IMR-90 (cell line): ENCODE data around the gene CCDC170. TPM values are rescaled to one million over a fixed set of nuclear protein-coding genes. Genes with fewer than 3 reads are reported as not detected.

Experiments
- ATAC-seq: fragments of 200-7000 bp; cut with Tn5 transposase; 2 replicates; pipeline ENCODE4 v1.9.1; 2020; ENCODE audit warnings: low read depth, mild to moderate bottlenecking, moderate library complexity
- BruUV-seq: library from RNA; stranded (reverse); fragments of 400-500 nt; replicated peaks from 2 replicates; lab custom pipeline; 2021; lab: Mats Ljungman, UMichigan
- CTCF ChIA-PET: fragments of 300-600 bp; formaldehyde crosslinking; extraction: SDS; loops from one replicate; lab custom pipeline; 2021; ENCODE audit warnings: antibody characterized with exemption; lab: Yijun Ruan, JAX
- POLR2A ChIA-PET: fragments of 300-600 bp; sonication (Branson Sonifier 250); formaldehyde crosslinking; loops from one replicate; lab custom pipeline; 2022; ENCODE audit warnings: antibody characterized with exemption; ENCODE audit not compliant: unreplicated experiment; lab: Charles Lee
- DNase-seq: peaks from one replicate; pipeline ENCODE4 v3.0.0; 2013
- H2AFZ ChIP-seq: replicated peaks from 2 replicates; pipeline ENCODE3; 2013; ENCODE audit warnings: low read length, mild to moderate bottlenecking; ENCODE audit not compliant: poor library complexity
- H2AK5ac ChIP-seq: 2 replicates; pipeline ENCODE4 v1.6.1; 2013; ENCODE audit warnings: low read depth, low read length, inconsistent platforms
- H2AK9ac ChIP-seq: replicated peaks from 2 replicates; pipeline ENCODE3; 2013; ENCODE audit warnings: mild to moderate bottlenecking, low read depth, low read length, moderate library complexity; ENCODE audit not compliant: poor library complexity
- H2BK120ac ChIP-seq: 2 replicates; pipeline ENCODE4 v1.6.1; 2013; ENCODE audit warnings: low read depth, low read length, inconsistent platforms
- H2BK15ac ChIP-seq: 3 replicates; pipeline ENCODE4 v1.6.1; 2013; ENCODE audit warnings: low read depth, low read length, inconsistent platforms
- H2BK20ac ChIP-seq: 2 replicates; pipeline ENCODE4 v1.6.1; 2013; ENCODE audit warnings: low read depth, mild to moderate bottlenecking, inconsistent platforms, low read length, moderate library complexity
- H2BK5ac ChIP-seq: 2 replicates; pipeline ENCODE4 v1.6.1; 2013; ENCODE audit warnings: mild to moderate bottlenecking, low read depth, low read length, inconsistent platforms; ENCODE audit not compliant: poor library complexity, severe bottlenecking
- H3K14ac ChIP-seq: replicated peaks from 2 replicates; pipeline ENCODE4 v1.6.1; 2013; ENCODE audit warnings: low read depth, low read length, inconsistent platforms
- H3K18ac ChIP-seq: 2 replicates; pipeline ENCODE4 v1.6.1; 2013; ENCODE audit warnings: low read depth, low read length, control low read depth
- H3K23ac ChIP-seq: 2 replicates; pipeline ENCODE4 v1.6.1; 2013; ENCODE audit warnings: low read depth, low read length, inconsistent platforms
- H3K27ac ChIP-seq: 2 replicates; pipeline ENCODE4 v1.5.1; 2013; ENCODE audit warnings: mild to moderate bottlenecking, control low read depth, low read length; ENCODE audit not compliant: insufficient read depth
- H3K27me3 ChIP-seq: 2 replicates; pipeline ENCODE4 v1.6.1; 2013; ENCODE audit warnings: low read length; ENCODE audit not compliant: control insufficient read depth, insufficient read depth
- H3K36me3 ChIP-seq: 2 replicates; pipeline ENCODE4 v1.6.1; 2013; ENCODE audit warnings: low read length, mixed read lengths; ENCODE audit not compliant: control insufficient read depth, insufficient read depth
- H3K4ac ChIP-seq: 2 replicates; pipeline ENCODE4 v1.6.1; 2013; ENCODE audit warnings: low read depth, low read length, inconsistent platforms
- H3K4me1 ChIP-seq: 2 replicates; pipeline ENCODE4 v1.6.1; 2013; ENCODE audit warnings: low read length, mixed read lengths; ENCODE audit not compliant: control insufficient read depth, insufficient read depth
- H3K4me2 ChIP-seq: 2 replicates; pipeline ENCODE4 v1.6.1; 2013; ENCODE audit warnings: low read depth, mild to moderate bottlenecking, control low read depth, low read length, moderate library complexity
- H3K4me3 ChIP-seq: 2 replicates; pipeline ENCODE4 v1.5.1; 2013; ENCODE audit warnings: low read depth, mild to moderate bottlenecking, control low read depth, low read length, moderate library complexity; ENCODE audit not compliant: insufficient read depth
- H3K56ac ChIP-seq: 2 replicates; pipeline ENCODE4 v1.6.1; 2013; ENCODE audit warnings: low read length, inconsistent platforms; ENCODE audit not compliant: insufficient read depth; ENCODE audit errors: extremely low read depth
- H3K79me1 ChIP-seq, 2 experiments: 2 replicates each; pipeline ENCODE4 v1.6.1; 2013; ENCODE audit warnings: low read length in 2 of 2, inconsistent platforms in 1 of 2, low read depth in 1 of 2
- H3K9ac ChIP-seq: 2 replicates; pipeline ENCODE4 v1.6.1; 2013; ENCODE audit warnings: low read depth, low read length, control low read depth
- H3K9me1 ChIP-seq: 2 replicates; pipeline ENCODE4 v1.6.1; 2013; ENCODE audit warnings: low read length, inconsistent platforms; ENCODE audit not compliant: insufficient read depth
- H3K9me3 ChIP-seq: 2 replicates; pipeline ENCODE4 v1.6.1; 2013; ENCODE audit warnings: low read length; ENCODE audit not compliant: control insufficient read depth, insufficient read depth
- H4K20me1 ChIP-seq: 2 replicates; pipeline ENCODE4 v1.6.1; 2013; ENCODE audit warnings: low read length, inconsistent platforms; ENCODE audit not compliant: insufficient read depth
- H4K5ac ChIP-seq: 2 replicates; pipeline ENCODE4 v1.6.1; 2013; ENCODE audit warnings: mild to moderate bottlenecking, low read depth, low read length, control low read depth
- H4K8ac ChIP-seq, 2 experiments: 2 replicates each; pipeline ENCODE4 v1.6.1; 2013; ENCODE audit warnings: low read depth in 2 of 2, low read length in 2 of 2, control low read depth in 1 of 2, inconsistent platforms in 1 of 2
- H4K91ac ChIP-seq: 2 replicates; pipeline ENCODE4 v1.6.1; 2013; ENCODE audit warnings: low read depth, low read length, inconsistent platforms; ENCODE audit not compliant: insufficient read depth
- BHLHE40 ChIP-seq: fragments of 150-350 bp; IDR thresholded peaks from 2 replicates; pipeline ENCODE4 v1.6.1; 2016; ENCODE audit warnings: mild to moderate bottlenecking, low read depth, low read length
- CHD1 ChIP-seq: IDR thresholded peaks from 2 replicates; pipeline ENCODE4 v1.6.1; 2012; ENCODE audit warnings: low read depth, low read length, improper control_type of control experiment
- FOS ChIP-seq: fragments of 150-350 bp; IDR thresholded peaks from 2 replicates; pipeline ENCODE4 v1.6.1; 2016; ENCODE audit warnings: low read depth, low read length
- MAZ ChIP-seq: IDR thresholded peaks from 2 replicates; pipeline ENCODE4 v1.6.1; 2012; ENCODE audit warnings: low read depth, mild to moderate bottlenecking, low read length, improper control_type of control experiment, moderate library complexity, borderline replicate concordance
- MXI1 ChIP-seq: IDR thresholded peaks from 2 replicates; pipeline ENCODE4 v1.6.1; 2012; ENCODE audit warnings: low read depth, mild to moderate bottlenecking, low read length, moderate library complexity, borderline replicate concordance
- POLR2A ChIP-seq: IDR thresholded peaks from 2 replicates; pipeline ENCODE4 v1.6.1; 2012; ENCODE audit warnings: mild to moderate bottlenecking, low read depth, low read length
- RAD21 ChIP-seq: IDR thresholded peaks from 2 replicates; pipeline ENCODE4 v1.6.1; 2012; ENCODE audit warnings: low read length, improper control_type of control experiment
- RCOR1 ChIP-seq: IDR thresholded peaks from 2 replicates; pipeline ENCODE4 v1.6.1; 2012; ENCODE audit warnings: mild to moderate bottlenecking, low read length, improper control_type of control experiment; ENCODE audit not compliant: insufficient replicate concordance
- RFX5 ChIP-seq: IDR thresholded peaks from 2 replicates; pipeline ENCODE4 v1.8.0; 2012; ENCODE audit warnings: low read depth, mild to moderate bottlenecking, low read length, moderate library complexity
- WGBS, 2 experiments: methylation state at CpG; one replicate each; pipeline versions ENCODE4 v1.1.5 to v1.1.7; 2013; ENCODE audit warnings: missing lambda C conversion rate in 2 of 2; ENCODE audit not compliant: insufficient read length in 1 of 2; ENCODE audit errors: extremely low coverage in 2 of 2; 5-methylcytosine and 5-hydroxymethylcytosine counted together
- dilution Hi-C: fragments of 300-500 bp; cut with HindIII; formaldehyde crosslinking; loops from one replicate; pipeline ENCODE4 v1.14.3; 2018; ENCODE audit warnings: low sequenced_read_pairs; ENCODE audit not compliant: unreplicated experiment
- in situ Hi-C: fragments of 300-500 bp; cut with MboI; formaldehyde crosslinking; loops from 3 replicates; pipeline ENCODE4 v1.14.3; 2019; ENCODE audit warnings: low sequenced_read_pairs, inconsistent platforms, mixed read lengths
- intact Hi-C: fragments of 100-400 bp; cut with micrococcal nuclease; formaldehyde crosslinking; loops from 2 replicates; pipeline ENCODE4 v1.10.0; 2022
- polyA plus RNA-seq, 3 experiments: library from polyadenylated mRNA; depleted of rRNA; stranded (reverse); fragments of >200 nt; gene quantifications; 2 replicates each; pipeline ENCODE4 v1.2.3, GENCODE V29; 2012; ENCODE audit warnings: low replicate concordance in 1 of 3
- total RNA-seq: library from RNA; depleted of rRNA; stranded (reverse); fragments of >200 nt; gene quantifications from 2 replicates; pipeline ENCODE4 v1.2.3, GENCODE V29; 2012
- TF ChIP-seq, protein P1 (sequence below): fragments of 150-350 bp; IDR thresholded peaks from 2 replicates; pipeline ENCODE4 v1.6.1; 2017; ENCODE audit warnings: mild to moderate bottlenecking, antibody characterized with exemption, low read length, low read depth

The CCDC170 gene
- total and polyA plus RNA-seq, 2 of the 4 experiments (the other 2 are of a cell fraction), result 0.12 to 0.54 TPM

DNA sequence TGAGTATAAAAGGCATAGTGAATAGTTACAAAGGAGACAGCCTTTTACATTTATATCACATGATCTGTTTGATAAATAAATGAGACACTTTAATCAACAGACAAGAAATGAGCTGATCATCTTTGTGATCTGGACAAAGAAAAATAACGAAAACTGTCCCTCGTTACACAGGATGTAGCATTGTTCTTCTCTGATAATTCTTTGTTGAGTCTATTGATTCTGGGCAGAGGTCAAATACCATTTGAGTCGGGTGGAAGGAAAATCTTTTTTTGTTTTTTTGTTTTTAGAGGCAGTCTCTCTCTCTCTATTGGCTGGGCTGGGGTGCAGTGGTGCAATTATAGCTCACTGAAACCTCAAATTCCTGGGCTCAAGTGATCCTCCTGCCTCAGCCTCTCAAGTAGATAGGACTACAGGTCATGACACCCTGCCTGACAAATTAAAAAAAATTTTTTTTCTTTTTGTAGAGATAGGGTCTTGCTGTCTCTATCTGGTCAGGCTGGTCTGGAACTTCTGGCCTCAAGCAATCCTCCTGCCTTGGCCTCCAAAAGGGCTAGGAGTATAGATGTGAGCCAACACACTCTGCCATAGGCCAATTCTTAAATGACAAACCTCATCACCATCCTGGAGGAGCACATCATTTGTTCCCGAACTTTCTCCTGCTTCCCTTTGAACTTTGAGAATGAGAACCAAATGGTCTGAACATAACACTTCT lies 41.8 kb downstream of the CCDC170 start:
- Histone ChIP-seq H4K91ac (no peak overlapping the region), H2AK9ac (no peak overlapping the region), H2AK5ac (no peak overlapping the region), H2BK20ac (no peak overlapping the region), H2BK15ac (no peak overlapping the region), H3K4me2 (no peak overlapping the region), H3K9ac (no peak overlapping the region), H3K4me3 (no peak overlapping the region), H3K9me1 (no peaks in the 10 kb centered on the region), H2BK120ac (no peak overlapping the region), H4K8ac (no peak overlapping the region), H3K9me3 (no peaks in the 10 kb centered on the region), H3K27me3 (no peaks in the 10 kb centered on the region), H2AFZ (no peak overlapping the region), H3K36me3 (no peaks in the 10 kb centered on the region), H3K23ac (no peak overlapping the region), H4K20me1 (no peaks in the 10 kb centered on the region), H3K79me1 (no peaks in the 10 kb centered on the region), H3K56ac (no peak overlapping the region), H3K4me1 (no peaks in the 10 kb centered on the region), H3K14ac (no peak overlapping the region), H3K4ac (no peak overlapping the region), H3K27ac (no peak overlapping the region), H4K5ac (no peak overlapping the region), H2BK5ac (no peak overlapping the region), H3K18ac (no peak overlapping the region)
- in situ Hi-C loops, result no loop called here
- ChIA-PET CTCF (no interaction called here), POLR2A (no interaction called here)
- BruUV-seq, result no TSS peak
- TF ChIP-seq BHLHE40 (no peak), RCOR1 (no peak), FOS (no peak), MXI1 (no peak), CHD1 (no peak), RFX5 (no peak), MAZ (no peak), RAD21 (no peak), POLR2A (no peak)
- TF ChIP-seq, protein P1, sequence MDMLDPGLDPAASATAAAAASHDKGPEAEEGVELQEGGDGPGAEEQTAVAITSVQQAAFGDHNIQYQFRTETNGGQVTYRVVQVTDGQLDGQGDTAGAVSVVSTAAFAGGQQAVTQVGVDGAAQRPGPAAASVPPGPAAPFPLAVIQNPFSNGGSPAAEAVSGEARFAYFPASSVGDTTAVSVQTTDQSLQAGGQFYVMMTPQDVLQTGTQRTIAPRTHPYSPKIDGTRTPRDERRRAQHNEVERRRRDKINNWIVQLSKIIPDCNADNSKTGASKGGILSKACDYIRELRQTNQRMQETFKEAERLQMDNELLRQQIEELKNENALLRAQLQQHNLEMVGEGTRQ, result no peak
- no peak for DNase-seq
- ATAC-seq, result no peak
- dilution Hi-C loops, result no loop called here
- intact Hi-C loops, result no loop called here
- no CpG with 5 or more reads among the region's 4 CpGs for WGBS, 2 experiments
